ENCODE data around the gene B3GALT2.
A peak's percentile ranks its signal among the peaks of the same experiment; 100 is the strongest.

Gene B3GALT2

GRCh38 chr1:193183019-193183627 lies 3.3 kb downstream of the B3GALT2 start:
- TF ChIP-seq, protein P1, sequence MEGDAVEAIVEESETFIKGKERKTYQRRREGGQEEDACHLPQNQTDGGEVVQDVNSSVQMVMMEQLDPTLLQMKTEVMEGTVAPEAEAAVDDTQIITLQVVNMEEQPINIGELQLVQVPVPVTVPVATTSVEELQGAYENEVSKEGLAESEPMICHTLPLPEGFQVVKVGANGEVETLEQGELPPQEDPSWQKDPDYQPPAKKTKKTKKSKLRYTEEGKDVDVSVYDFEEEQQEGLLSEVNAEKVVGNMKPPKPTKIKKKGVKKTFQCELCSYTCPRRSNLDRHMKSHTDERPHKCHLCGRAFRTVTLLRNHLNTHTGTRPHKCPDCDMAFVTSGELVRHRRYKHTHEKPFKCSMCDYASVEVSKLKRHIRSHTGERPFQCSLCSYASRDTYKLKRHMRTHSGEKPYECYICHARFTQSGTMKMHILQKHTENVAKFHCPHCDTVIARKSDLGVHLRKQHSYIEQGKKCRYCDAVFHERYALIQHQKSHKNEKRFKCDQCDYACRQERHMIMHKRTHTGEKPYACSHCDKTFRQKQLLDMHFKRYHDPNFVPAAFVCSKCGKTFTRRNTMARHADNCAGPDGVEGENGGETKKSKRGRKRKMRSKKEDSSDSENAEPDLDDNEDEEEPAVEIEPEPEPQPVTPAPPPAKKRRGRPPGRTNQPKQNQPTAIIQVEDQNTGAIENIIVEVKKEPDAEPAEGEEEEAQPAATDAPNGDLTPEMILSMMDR (IDR thresholded peaks at IDR 0.05; ENCODE audit: low read depth, low read length): peak; percentile 81
- no peak for DNase-seq (ENCODE audit: extremely low read depth, low read depth)

DNA sequence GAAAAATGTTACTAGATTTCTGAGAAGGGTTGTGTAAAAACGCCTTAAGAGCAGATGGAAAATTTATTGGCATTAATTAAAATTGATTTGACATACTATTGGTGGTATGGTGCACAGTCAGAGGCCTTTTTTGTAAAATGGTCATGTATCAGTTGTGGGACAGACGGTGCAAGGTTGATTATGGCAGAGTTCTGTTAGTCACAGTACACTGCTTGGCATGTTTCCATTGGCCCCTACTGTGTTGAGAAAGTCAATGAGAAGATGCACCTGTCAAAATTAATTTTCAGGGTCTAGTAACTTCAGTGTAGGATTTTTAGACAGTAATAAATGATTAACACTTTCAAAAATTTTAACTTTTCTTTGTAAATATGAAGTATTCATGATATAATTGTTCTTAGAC lies 4.4 kb downstream of the B3GALT2 start:
- no peak for DNase-seq (ENCODE audit: extremely low read depth, low read depth)
- TF ChIP-seq, protein P1 (IDR thresholded peaks at IDR 0.05; ENCODE audit: low read depth, low read length): no peak

GRCh38 chr1:193181536-193181935 lies 4.9 kb downstream of the B3GALT2 start:
- DNase-seq (ENCODE audit: extremely low read depth, low read depth): no peak
- TF ChIP-seq, protein P1 (IDR thresholded peaks at IDR 0.05; ENCODE audit: low read depth, low read length): no peak

- no peak for DNase-seq (ENCODE audit: extremely low read depth, low read depth)
- TF ChIP-seq, protein P1 (IDR thresholded peaks at IDR 0.05; ENCODE audit: low read depth, low read length): no peak
Measured at GRCh38 chr1:193179094-193179493, 7.3 kb downstream of the B3GALT2 start.

- DNase-seq (ENCODE audit: extremely low read depth, low read depth): no peak
- TF ChIP-seq, protein P1 (IDR thresholded peaks at IDR 0.05; ENCODE audit: low read depth, low read length): no peak
Measured at GRCh38 chr1:193176788-193177187, 9.6 kb downstream of the B3GALT2 start.

DNA sequence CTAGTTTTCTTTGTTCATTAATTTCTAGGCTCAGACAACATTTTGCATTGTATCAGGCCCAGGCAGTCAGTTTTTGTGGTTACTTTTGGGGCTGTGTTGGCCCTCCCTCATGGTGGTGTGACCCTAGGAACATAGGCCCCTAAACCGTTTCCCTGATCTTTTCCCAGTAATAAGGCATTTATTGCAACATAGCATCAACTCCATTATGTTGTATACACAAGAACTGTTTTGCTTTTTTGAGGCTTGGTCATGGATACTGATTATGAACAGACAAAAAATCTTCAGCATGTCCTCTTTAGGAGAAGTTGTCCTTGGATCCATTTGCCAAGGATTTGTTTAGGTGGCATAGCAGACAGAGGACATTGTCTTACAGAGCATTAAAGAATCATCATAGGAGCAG lies 10.3 kb downstream of the B3GALT2 start:
- no peak for DNase-seq (ENCODE audit: extremely low read depth, low read depth)
- TF ChIP-seq, protein P1 (IDR thresholded peaks at IDR 0.05; ENCODE audit: low read depth, low read length): no peak

DNA sequence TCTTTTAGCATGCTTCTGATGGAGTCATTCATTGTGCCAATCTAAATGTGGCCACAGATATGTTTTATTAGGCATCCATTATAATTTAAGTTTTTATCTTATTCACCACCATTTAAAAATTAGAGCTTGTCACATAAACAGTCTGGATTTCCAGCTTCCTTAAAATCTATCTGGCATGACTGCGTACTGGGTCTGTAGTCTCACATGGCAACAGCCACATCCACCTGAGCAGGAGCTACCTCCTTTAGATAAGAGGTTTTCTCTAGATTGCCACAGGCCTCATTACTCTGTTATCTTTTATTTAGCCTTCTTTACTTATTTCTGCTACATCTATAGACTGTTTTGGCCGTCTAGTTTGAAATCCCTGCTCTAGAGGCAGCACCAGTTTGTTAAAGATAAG lies 29.1 kb downstream of the B3GALT2 start:
- TF ChIP-seq, protein P1 (IDR thresholded peaks at IDR 0.05; ENCODE audit: low read depth, low read length): no peak

More for the DNA sequence above, 29.1 kb downstream of the B3GALT2 start:
- DNase-seq (ENCODE audit: extremely low read depth, low read depth): no peak
